ENCODE data around the gene STX8. TPM values are rescaled to one million over a fixed set of nuclear protein-coding genes. Genes with fewer than 3 reads are reported as not detected.

The STX8 gene
- total RNA-seq, 1 donor, result 19.7 TPM

- DNase-seq (ENCODE audit: low read depth in 2 of 3, low spot score in 2 of 3), result no peak
These were observed 343.5 kb downstream of the STX8 start for GRCh38 chr17:9232155-9232475.

GRCh38 chr17:9231449-9232154 lies 344.0 kb downstream of the STX8 start:
- no peak for DNase-seq (ENCODE audit: low read depth in 2 of 3, low spot score in 2 of 3)

GRCh38 chr17:9230861-9231260 lies 344.8 kb downstream of the STX8 start:
- no peak for DNase-seq (ENCODE audit: low read depth in 2 of 3, low spot score in 2 of 3)

GRCh38 chr17:9230346-9230745 lies 345.3 kb downstream of the STX8 start:
- DNase-seq (ENCODE audit: low read depth in 2 of 3, low spot score in 2 of 3), result no peak

- no peak for DNase-seq (ENCODE audit: low read depth in 2 of 3, low spot score in 2 of 3)
These were observed 345.8 kb downstream of the STX8 start for GRCh38 chr17:9229826-9230201.

- no peak for DNase-seq (ENCODE audit: low read depth in 2 of 3, low spot score in 2 of 3)
These were observed 346.3 kb downstream of the STX8 start for GRCh38 chr17:9229160-9229825.

GRCh38 chr17:9228408-9229159 lies 347.0 kb downstream of the STX8 start:
- no peak for DNase-seq (ENCODE audit: low read depth in 2 of 3, low spot score in 2 of 3)

GRCh38 chr17:9227819-9228407 lies 347.7 kb downstream of the STX8 start:
- DNase-seq (ENCODE audit: low read depth in 2 of 3, low spot score in 2 of 3), result no peak

- no peak for DNase-seq (ENCODE audit: low read depth in 2 of 3, low spot score in 2 of 3)
These were observed 348.9 kb downstream of the STX8 start for GRCh38 chr17:9226794-9227135.

GRCh38 chr17:9226130-9226793 lies 349.4 kb downstream of the STX8 start:
- no peak for DNase-seq (ENCODE audit: low read depth in 2 of 3, low spot score in 2 of 3)

GRCh38 chr17:9225305-9226101 lies 350.1 kb downstream of the STX8 start:
- no peak for DNase-seq (ENCODE audit: low read depth in 2 of 3, low spot score in 2 of 3)

- DNase-seq (ENCODE audit: low read depth in 2 of 3, low spot score in 2 of 3), result no peak
These were observed 351.1 kb downstream of the STX8 start for GRCh38 chr17:9224485-9224884.

GRCh38 chr17:9223531-9223930 lies 352.1 kb downstream of the STX8 start:
- DNase-seq (ENCODE audit: low read depth in 2 of 3, low spot score in 2 of 3), result no peak

- no peak for DNase-seq (ENCODE audit: low read depth in 2 of 3, low spot score in 2 of 3)
These were observed 353.8 kb downstream of the STX8 start for GRCh38 chr17:9221922-9222180.

- DNase-seq (ENCODE audit: low read depth in 2 of 3, low spot score in 2 of 3), result no peak
These were observed 354.3 kb downstream of the STX8 start for GRCh38 chr17:9221147-9221921.

GRCh38 chr17:9220398-9221146 lies 355.0 kb downstream of the STX8 start:
- no peak for DNase-seq (ENCODE audit: low read depth in 2 of 3, low spot score in 2 of 3)

- no peak for DNase-seq (ENCODE audit: low read depth in 2 of 3, low spot score in 2 of 3)
These were observed 355.8 kb downstream of the STX8 start for GRCh38 chr17:9219631-9220397.

GRCh38 chr17:9218911-9219310 lies 356.7 kb downstream of the STX8 start:
- DNase-seq (ENCODE audit: low read depth in 2 of 3, low spot score in 2 of 3), result no peak
